Measurements from ENCODE around the gene NEURL4.

Gene NEURL4

GRCh38 chr17:7295230-7296180 lies 33.6 kb downstream of the NEURL4 start:
- no peak for DNase-seq

GRCh38 chr17:7294614-7295153 lies 34.5 kb downstream of the NEURL4 start, which contains the start of gene YBX2:
Gene YBX2, minus strand, starts transcription at chr17:7294639. Its CDS starts 139 bp downstream, at chr17:7294500.
- peak; percentile 77 for DNase-seq

GRCh38 chr17:7293816-7294613 lies 35.1 kb downstream of the NEURL4 start:
- no peak for DNase-seq

- no peak for DNase-seq
These were observed 36.0 kb downstream of the NEURL4 start for GRCh38 chr17:7293159-7293558.

- DNase-seq, result no peak
These were observed 36.4 kb downstream of the NEURL4 start for GRCh38 chr17:7292729-7293128.

GRCh38 chr17:7292194-7292593 lies 36.9 kb downstream of the NEURL4 start:
- DNase-seq, result no peak

GRCh38 chr17:7290685-7291084 lies 38.5 kb downstream of the NEURL4 start:
- no peak for DNase-seq

GRCh38 chr17:7290166-7290565 lies 39.0 kb downstream of the NEURL4 start:
- no peak for DNase-seq

GRCh38 chr17:7289256-7290032 lies 39.7 kb downstream of the NEURL4 start:
- DNase-seq, result no peak

- DNase-seq, result no peak
These were observed 43.5 kb downstream of the NEURL4 start for GRCh38 chr17:7285679-7286078.

- DNase-seq, result no peak
These were observed 44.2 kb downstream of the NEURL4 start for GRCh38 chr17:7284911-7285310.

- DNase-seq, result no peak
These were observed 45.5 kb downstream of the NEURL4 start for GRCh38 chr17:7283471-7284216.

GRCh38 chr17:7282752-7283321 lies 46.3 kb downstream of the NEURL4 start:
- DNase-seq, result no peak

- DNase-seq, result no peak
These were observed 47.0 kb downstream of the NEURL4 start for GRCh38 chr17:7281953-7282751.

- DNase-seq, result peak; percentile 24
These were observed 47.8 kb downstream of the NEURL4 start, which contains the start of gene SLC2A4 for GRCh38 chr17:7281074-7281952. Gene SLC2A4, plus strand, starts transcription at chr17:7281718. Its CDS starts 217 bp downstream, at chr17:7281935.

GRCh38 chr17:7280519-7281073 lies 48.5 kb downstream of the NEURL4 start:
- peak; percentile 61 for DNase-seq

- DNase-seq, result no peak
These were observed 49.7 kb downstream of the NEURL4 start for GRCh38 chr17:7279448-7279847.

- no peak for DNase-seq
These were observed 62.4 kb downstream of the NEURL4 start for GRCh38 chr17:7266784-7267183.
